RKO (cell line): ENCODE measurements around the gene ZNF879.

Source experiments
- DNase-seq: peaks from one replicate; pipeline ENCODE4 v3.0.0-alpha.2; 2016; ENCODE audit warnings: low spot score

Gene ZNF879

DNA sequence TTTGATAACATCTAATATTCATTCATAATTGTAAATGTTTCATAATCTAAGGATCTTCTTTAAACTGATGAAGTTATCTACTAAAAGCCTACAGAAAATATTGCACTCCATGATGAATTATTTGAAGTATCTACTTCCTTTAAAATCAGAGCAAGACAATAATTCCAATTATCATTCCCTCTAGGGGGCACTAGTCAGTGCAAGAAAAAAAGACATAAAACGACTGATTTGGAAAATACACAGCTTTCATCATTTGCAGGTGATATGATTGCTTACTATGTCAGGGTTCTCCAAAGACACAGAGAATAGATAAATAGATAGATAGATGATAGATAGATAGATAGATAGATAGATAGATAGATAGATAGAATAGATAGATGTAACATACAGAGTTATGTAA, 14.9 kb upstream of the ZNF879 start:
- no peak for DNase-seq

DNA sequence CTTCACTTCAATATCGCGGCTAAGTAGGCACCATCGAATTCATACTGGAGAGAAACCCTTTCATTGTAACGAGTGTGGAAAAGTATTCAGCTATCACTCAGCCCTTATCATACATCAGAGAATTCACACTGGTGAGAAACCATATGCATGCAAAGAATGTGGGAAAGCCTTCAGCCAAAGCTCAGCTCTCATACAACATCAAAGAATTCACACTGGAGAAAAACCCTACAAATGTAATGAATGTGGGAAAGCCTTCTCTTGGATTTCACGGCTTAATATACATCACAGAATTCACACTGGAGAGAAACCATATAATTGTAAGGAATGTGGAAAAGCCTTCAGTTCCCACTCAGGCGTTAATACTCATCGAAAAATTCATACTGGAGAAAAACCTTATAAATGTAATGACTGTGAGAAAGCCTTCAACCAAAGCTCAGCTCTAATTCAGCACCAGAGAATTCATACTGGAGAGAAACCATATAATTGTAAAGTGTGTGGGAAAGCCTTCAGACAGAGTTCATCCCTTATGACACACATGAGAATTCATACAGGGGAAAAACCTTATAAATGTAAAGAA, 9.5 kb downstream of the ZNF879 start:
- no peak for DNase-seq

- DNase-seq = no peak
Observed at GRCh38 chr5:179044765-179045164, 21.2 kb downstream of the ZNF879 start.

DNA sequence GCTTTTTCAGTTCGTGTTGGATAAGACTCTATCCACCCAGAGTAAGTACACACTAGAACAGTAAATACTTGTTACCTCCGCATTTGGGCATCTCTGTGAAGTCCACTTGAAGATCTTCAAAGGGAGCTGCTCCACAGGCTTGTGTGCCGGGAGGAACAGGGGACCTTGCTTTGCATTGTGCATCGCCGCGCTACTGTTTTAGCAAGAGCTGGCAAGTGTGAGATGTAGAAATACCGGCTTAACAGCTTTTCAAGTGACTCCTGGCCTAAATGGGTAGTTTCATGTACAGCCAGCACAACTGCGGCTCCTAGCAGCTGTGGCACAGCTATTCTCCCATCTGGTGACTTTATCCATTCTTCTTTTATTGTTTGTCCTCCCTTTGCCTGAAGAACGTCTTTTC, 28.2 kb downstream of the ZNF879 start:
- DNase-seq = no peak

GRCh38 chr5:179054036-179054785, 30.6 kb downstream of the ZNF879 start:
- no peak for DNase-seq

GRCh38 chr5:179054876-179055275, 31.3 kb downstream of the ZNF879 start:
- no peak for DNase-seq

- no peak for DNase-seq
Observed at GRCh38 chr5:179055436-179055835, 31.8 kb downstream of the ZNF879 start.

- DNase-seq = no peak
Observed at GRCh38 chr5:179055841-179056240, 32.2 kb downstream of the ZNF879 start.

DNA sequence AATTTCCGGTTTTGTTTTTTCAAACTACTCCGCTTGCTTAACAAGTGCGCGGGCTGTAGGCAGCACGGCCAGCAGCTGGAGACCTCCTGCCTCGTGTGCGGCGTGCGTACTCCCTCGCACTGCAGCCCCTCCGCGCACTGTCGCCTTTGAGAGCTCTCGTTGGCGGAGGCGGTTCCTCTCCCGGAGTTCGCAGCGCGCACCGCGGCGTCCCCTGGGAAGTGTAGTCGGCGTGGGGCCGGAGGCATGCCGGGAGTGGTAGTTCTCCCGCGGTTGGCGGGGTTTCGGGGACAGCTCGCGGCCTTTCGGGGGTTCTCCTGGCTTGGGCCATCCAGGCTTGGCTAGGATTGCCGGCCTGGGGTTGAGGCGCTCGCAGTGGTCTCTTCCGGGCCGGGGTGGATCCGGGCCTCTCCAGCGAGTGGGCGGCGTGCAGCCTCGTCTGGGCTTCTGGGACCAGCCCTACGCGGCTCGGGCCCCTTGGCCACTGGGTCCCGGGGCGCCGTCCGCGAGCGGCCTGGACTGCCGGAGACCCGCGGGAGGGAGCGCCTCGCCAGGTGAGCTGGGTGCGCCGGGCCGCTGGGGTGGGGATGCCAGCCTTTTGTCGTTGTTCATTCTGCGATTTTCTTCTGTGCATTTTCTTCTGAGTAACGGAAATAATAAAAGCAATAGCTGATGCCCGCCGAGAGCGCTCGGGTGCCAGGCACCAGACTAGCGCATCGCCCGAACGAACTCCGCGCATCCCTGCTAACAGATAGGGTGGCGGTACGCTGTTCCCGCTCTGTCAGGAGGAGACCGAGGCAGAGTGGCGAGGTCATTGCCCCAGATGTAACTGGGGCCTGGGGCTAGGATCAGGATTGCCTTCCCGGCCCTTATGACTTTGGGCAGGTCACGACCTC, 36.8 kb downstream of the ZNF879 start, which contains the start of gene ZNF354C:
TSS of gene ZNF354C (plus strand) at position 258 of the 893 bp plus-strand sequence. CDS start 1,696 bp downstream, outside the sequence.
- DNase-seq = no peak

GRCh38 chr5:179061025-179061424, 37.4 kb downstream of the ZNF879 start:
- DNase-seq = no peak

DNA sequence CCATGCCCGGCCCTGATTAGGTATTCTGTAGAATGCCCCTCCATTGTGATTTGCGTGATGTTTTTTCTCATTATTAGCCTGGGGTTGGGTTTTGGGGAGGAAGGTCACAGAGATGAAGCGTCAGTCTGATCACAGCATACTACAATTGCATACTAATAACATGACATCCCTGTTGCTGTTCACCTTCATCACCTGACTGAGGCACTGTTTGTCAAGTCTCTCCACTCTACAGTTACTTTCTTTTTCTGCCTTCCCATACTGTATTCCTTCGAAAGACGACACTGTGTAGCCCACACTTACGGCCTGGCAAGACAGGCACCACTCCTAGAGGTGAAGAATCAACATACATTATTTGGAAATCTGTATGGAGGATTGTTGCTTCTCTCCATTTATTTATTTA, 42.1 kb downstream of the ZNF879 start:
- DNase-seq = peak; percentile 22

DNA sequence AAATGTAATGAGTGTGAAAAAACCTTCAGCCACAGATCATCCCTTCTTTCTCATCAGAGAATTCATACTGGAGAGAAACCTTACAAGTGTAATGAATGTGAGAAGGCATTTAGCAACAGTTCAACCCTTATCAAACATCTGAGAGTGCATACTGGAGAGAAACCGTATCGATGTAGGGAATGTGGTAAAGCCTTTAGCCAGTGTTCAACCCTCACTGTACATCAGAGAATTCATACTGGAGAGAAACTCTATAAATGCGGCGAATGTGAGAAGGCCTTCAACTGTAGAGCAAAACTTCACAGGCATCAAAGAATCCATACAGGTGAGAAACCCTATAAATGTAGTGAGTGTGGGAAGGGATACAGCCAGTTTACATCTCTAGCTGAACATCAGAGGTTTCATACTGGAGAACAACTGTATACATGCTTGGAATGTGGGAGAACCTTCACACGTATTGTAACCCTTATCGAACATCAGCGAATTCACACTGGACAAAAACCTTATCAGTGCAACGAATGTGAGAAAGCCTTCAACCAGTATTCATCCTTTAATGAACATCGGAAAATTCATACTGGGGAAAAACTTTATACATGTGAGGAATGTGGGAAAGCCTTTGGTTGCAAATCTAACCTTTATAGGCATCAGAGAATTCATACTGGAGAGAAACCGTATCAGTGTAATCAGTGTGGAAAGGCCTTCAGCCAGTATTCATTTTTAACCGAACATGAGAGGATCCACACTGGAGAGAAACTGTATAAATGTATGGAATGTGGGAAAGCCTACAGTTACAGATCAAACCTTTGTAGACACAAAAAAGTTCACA, 55.8 kb downstream of the ZNF879 start:
- DNase-seq = no peak

DNA sequence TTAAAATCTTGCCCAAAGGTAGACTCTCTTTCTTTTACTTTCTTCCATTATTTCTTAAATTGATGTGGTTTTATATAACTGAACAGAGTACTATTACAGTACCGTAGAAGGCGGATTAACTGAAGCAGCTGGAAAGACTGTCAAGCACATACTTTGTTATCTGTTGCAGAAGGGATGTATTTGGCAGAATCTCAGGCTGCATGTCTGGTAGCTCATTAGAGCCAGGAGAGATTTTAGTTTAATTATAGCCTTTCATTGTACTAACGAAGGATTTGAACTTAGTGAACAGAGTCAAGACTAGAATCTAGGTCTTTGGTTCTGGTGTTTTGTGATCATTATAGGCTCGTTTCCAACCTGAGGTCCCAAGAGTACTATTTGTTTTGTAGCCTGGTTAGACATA, 57.1 kb downstream of the ZNF879 start:
- DNase-seq = no peak
